Activated naive CD8-positive, alpha-beta T cell (primary cell): ENCODE data around the gene WDR36.
A peak's percentile ranks its signal among the peaks of the same experiment; 100 is the strongest.

ENCODE experiments used
- H3K27ac Mint-ChIP-seq: one replicate; pipeline ENCODE4 v1.8.0; 2021; ENCODE audit warnings: mixed read lengths
- H3K27me3 Mint-ChIP-seq: one replicate; pipeline ENCODE4 v1.8.0; 2021; ENCODE audit warnings: mixed read lengths
- H3K36me3 Mint-ChIP-seq: one replicate; pipeline ENCODE4 v1.8.0; 2021; ENCODE audit warnings: mixed read lengths
- H3K4me1 Mint-ChIP-seq: one replicate; pipeline ENCODE4 v1.8.0; 2021; ENCODE audit warnings: low read depth, mixed read lengths
- H3K4me3 Mint-ChIP-seq: one replicate; pipeline ENCODE4 v1.8.0; 2021; ENCODE audit warnings: mild to moderate bottlenecking, mixed read lengths
- H3K9me3 Mint-ChIP-seq: one replicate; pipeline ENCODE4 v1.8.0; 2021; ENCODE audit warnings: low read depth, mixed read lengths

Gene WDR36

DNA sequence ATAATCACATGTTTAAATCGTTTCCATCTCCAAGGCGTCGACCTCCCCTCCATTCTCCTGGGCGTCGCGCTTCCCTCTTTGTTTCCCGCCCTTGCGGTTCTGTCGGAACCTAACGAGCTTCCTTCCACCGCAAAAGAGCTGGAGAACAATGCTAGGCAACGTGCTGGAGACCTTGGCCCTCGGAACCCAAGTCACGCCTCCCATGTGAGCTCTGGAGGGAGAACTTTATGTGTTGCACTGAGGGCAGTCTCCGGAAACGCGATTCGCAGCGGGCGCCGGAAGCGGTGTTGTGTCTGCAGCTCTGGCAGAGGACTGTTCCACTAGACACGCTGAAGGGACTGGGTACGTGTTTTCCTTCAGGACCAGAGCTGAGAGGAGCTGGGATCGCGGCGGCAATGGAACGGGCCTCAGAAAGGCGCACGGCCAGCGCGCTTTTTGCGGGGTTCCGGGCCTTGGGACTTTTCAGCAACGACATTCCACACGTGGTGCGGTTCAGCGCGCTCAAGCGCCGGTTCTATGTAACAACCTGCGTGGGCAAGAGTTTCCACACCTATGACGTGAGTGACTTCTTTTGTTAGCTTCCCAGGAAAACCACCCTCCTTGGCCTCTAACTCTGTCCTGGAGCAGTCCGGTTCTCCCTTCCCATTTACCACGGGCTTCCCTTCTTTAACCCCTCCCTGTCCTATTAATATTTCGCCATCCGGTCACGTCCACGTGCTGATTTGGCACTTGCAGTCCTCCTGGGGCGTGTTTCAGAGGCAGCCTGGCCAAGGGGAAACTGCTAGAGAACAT lies at the start of gene WDR36:
TSS of gene WDR36 (plus strand) at position 287 of the 792 bp plus-strand sequence. CDS start at position 396, 109 bp downstream.
- Mint-ChIP-seq H3K4me3 (peak within 1 kb of the TSS; percentile 94), H3K9me3 (no peaks in the 10 kb centered on the region), H3K27ac (peak within 1 kb of the TSS; percentile 97), H3K27me3 (peaks cover 5% of the 10 kb centered on the region), H3K36me3 (peaks cover 2% of the 10 kb centered on the region), H3K4me1 (peaks cover 38% of the 10 kb centered on the region)

DNA sequence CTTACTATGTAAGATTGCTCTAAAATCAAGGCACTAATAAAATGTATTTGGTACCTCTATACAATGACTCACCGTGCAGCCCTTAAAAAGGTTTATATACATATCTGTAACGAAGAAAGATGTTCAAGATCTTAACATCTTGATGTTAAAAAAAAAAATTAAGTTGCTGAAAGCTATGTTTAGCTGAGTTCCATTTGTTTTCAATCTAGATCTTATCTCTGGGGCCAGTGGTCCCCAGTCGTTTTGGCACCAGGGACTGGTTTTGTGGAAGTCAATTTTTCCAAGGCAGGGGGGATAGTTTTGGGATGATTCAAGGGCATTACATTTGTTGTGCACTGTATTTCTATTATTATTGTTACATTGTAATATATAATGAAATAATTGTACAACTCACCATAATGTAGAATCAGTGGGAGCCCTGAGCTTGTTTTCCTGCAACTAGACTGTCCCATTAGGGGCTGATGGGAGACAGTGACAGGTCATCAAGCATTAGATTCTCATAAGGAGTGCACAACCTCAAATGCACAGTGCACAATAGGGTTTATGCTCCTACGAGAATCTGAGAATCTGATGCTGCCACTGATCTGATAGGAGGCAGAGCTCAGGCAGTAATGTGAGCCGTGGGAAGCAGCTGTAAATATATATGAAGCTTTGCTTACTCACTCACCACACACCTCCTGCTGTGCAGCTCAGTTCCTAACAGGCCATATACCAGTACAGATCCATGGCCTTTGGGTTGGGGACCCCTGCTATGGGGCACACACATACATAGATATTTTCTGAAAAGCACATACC lies 48.2 kb upstream of the WDR36 start:
- no peak overlapping the region for H3K4me3 Mint-ChIP-seq
- no peak overlapping the region for H3K27ac Mint-ChIP-seq
- H3K36me3 Mint-ChIP-seq, result no peaks in the 10 kb centered on the region
- H3K27me3 Mint-ChIP-seq, result peaks cover 4% of the 10 kb centered on the region
- no peaks in the 10 kb centered on the region for H3K9me3 Mint-ChIP-seq
- no peaks in the 10 kb centered on the region for H3K4me1 Mint-ChIP-seq

DNA sequence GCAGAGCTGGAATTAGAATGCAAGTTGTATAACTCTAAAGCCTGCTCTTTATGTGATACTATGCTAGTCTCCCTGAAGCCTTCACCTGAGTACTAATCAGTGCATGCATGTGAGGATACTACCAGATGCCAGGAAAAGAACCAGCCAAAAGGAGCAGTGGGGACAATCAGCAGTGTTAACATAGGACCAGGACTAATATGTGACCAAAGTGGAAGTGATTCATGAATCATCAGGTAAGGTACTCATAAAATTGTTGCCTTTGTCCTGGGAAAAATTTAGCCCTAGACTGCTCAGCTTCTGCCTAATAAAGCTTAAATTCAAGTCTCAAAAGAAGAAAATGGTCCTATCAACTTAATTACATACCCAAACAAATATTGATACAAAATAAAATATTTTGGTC lies 34.1 kb upstream of the WDR36 start:
- H3K4me1 Mint-ChIP-seq, result no peaks in the 10 kb centered on the region
- no peak overlapping the region for H3K27ac Mint-ChIP-seq
- no peak overlapping the region for H3K4me3 Mint-ChIP-seq
- H3K9me3 Mint-ChIP-seq, result peaks cover 4% of the 10 kb centered on the region
- H3K36me3 Mint-ChIP-seq, result peaks cover 5% of the 10 kb centered on the region
- H3K27me3 Mint-ChIP-seq, result peaks cover 40% of the 10 kb centered on the region

DNA sequence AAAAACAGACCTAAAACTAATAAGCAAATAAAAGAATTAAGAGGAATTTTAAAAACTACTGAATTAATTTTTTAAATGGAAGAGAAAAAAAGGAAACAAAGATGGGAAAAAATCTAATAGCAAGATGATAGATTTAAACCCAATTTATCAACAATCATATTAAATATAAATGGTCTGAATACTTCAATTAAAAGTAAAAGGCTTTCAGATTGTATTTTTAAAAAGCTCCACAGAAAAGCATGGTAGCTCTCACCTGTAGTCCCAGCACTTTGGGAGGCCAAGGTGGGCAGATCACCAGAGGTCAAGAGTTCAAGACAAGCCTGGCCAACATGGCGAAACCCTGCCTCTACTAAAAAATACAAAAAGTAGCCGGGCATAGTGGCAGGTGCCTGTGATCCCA lies 32.0 kb upstream of the WDR36 start:
- peaks cover 4% of the 10 kb centered on the region for H3K9me3 Mint-ChIP-seq

DNA sequence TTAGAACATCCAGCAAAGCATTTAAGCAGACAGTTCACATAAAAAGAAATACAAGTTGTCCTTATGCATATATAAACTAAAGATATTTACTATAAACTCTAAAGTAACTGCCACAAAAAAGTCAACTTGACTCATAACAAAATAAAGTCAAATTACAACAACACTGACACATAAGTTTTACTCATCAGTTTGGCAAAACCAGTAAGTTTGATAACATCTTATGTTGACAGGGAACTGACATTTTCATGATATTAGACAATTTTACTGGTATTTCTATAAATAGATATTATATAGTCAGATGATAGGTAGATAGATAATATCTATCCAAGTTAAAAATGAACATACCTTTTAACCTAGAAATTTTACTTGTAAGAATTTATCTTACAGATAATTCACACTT lies 30.5 kb upstream of the WDR36 start:
- Mint-ChIP-seq H3K27ac (no peak overlapping the region), H3K4me1 (no peaks in the 10 kb centered on the region), H3K27me3 (peaks cover 44% of the 10 kb centered on the region)

More for the DNA sequence above, 32.0 kb upstream of the WDR36 start:
- Mint-ChIP-seq H3K4me1 (no peaks in the 10 kb centered on the region), H3K36me3 (peaks cover 5% of the 10 kb centered on the region), H3K4me3 (no peak overlapping the region), H3K27ac (no peak overlapping the region), H3K27me3 (peaks cover 40% of the 10 kb centered on the region)

DNA sequence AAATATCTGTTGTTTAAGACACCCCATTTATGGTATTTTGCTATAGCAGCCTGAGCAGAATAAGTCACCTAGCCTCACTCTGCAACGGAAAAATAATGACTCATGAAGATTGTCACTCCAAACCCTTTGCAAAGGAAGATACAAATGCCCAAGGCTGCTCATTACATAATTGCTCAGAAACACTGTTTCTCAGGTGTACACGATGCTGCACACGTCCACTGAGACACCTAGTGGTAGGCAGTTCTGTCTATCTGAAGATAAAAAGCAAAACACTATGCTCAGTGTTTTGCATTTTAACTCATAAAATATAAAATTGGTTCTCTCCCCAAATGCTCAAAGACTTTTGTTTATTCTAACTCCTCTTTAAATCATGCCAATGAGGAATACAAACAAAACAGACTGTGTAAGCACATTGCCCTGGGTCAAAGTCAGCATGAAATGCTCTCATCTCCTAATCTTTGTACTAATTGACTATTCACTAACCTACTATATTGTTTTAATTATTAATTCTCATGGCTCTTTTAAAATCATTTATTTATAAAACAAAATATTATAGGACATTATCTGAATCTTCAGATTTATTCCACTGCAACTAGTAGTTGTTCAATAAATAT lies 28.3 kb upstream of the WDR36 start:
- Mint-ChIP-seq H3K27me3 (peaks cover 43% of the 10 kb centered on the region), H3K27ac (no peak overlapping the region), H3K9me3 (peaks cover 1% of the 10 kb centered on the region), H3K4me1 (no peaks in the 10 kb centered on the region), H3K4me3 (no peak overlapping the region), H3K36me3 (peaks cover 1% of the 10 kb centered on the region)

More for the DNA sequence above, 30.5 kb upstream of the WDR36 start:
- Mint-ChIP-seq H3K36me3 (peaks cover 5% of the 10 kb centered on the region), H3K4me3 (no peak overlapping the region), H3K9me3 (peaks cover 4% of the 10 kb centered on the region)

DNA sequence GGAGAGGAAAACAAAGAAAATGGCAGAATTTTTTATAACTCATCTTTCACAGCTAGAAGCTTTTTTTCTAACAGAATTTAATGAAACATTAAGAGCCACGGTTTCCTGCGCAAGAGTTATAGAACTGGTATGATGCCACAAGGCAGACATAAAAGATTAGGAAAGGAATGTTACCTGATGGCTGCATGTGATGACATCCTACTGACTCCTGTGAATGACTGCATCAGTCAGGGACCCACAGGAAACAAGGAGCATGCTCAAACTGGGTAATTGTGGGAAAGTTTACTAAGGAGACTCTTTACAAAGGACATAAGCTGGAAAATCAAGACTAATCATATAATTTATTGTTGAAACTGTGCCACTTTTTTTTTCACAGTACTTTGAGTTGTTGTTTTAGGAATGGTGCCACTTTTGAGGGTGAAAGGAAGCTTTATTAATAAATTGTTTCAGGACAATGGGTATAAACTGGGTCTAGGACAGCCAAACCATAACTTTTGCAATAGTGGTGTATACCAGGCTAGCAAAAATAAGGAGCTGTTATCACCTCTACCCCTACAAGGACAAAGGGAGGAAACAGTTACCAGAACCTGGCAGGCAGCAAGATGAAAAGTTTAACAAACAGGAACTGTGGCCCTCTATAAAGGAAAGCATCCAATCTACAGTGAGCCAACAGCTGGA lies 25.7 kb upstream of the WDR36 start:
- no peak overlapping the region for H3K4me3 Mint-ChIP-seq
- peaks cover 17% of the 10 kb centered on the region for H3K4me1 Mint-ChIP-seq
- H3K36me3 Mint-ChIP-seq, result no peaks in the 10 kb centered on the region
- H3K27me3 Mint-ChIP-seq, result peaks cover 51% of the 10 kb centered on the region
- no peaks in the 10 kb centered on the region for H3K9me3 Mint-ChIP-seq
- H3K27ac Mint-ChIP-seq, result no peak overlapping the region

DNA sequence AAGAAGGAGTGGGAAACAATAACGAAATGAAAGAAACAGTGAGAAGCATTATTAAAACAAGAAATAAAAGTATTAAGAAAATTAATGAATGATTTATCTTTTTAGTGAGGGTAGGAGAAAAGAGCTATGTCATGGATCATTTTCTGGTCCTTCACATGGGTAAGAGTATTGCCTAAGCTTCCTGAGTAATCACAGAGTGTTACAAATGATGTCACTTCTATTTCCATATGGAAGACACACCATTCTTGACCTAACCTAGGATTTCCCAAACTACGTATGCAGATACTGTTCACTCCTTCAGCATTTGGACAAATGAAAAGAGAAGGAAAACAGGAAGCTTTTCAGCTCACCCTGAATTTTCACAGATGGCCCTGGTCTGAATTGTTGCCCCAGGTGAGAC lies 23.9 kb upstream of the WDR36 start:
- Mint-ChIP-seq H3K4me3 (no peak overlapping the region), H3K36me3 (no peaks in the 10 kb centered on the region), H3K27ac (no peak overlapping the region), H3K4me1 (peaks cover 28% of the 10 kb centered on the region), H3K27me3 (peaks cover 60% of the 10 kb centered on the region), H3K9me3 (no peaks in the 10 kb centered on the region)

DNA sequence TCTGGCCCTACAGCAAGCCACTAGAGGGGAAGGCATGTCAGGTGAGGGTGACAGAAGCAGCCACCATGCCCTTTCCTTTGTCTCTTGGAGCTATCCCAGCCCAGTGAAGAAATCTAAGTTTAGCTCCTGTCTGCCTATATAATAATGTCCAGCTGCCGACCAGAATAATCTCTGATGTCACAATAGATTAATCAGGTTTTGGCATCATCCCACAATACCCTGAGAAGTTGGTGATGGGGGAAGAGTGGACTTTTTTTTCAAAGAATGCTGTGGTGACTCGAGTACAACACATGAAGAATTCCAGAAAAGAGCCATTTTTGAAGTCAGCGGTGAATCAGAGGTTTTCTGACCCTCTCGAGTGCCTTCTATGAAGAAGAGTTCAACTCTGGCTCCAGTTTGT lies 22.3 kb upstream of the WDR36 start:
- Mint-ChIP-seq H3K36me3 (peaks cover 2% of the 10 kb centered on the region), H3K4me3 (peak overlapping the region; percentile 20), H3K4me1 (peaks cover 39% of the 10 kb centered on the region)

DNA sequence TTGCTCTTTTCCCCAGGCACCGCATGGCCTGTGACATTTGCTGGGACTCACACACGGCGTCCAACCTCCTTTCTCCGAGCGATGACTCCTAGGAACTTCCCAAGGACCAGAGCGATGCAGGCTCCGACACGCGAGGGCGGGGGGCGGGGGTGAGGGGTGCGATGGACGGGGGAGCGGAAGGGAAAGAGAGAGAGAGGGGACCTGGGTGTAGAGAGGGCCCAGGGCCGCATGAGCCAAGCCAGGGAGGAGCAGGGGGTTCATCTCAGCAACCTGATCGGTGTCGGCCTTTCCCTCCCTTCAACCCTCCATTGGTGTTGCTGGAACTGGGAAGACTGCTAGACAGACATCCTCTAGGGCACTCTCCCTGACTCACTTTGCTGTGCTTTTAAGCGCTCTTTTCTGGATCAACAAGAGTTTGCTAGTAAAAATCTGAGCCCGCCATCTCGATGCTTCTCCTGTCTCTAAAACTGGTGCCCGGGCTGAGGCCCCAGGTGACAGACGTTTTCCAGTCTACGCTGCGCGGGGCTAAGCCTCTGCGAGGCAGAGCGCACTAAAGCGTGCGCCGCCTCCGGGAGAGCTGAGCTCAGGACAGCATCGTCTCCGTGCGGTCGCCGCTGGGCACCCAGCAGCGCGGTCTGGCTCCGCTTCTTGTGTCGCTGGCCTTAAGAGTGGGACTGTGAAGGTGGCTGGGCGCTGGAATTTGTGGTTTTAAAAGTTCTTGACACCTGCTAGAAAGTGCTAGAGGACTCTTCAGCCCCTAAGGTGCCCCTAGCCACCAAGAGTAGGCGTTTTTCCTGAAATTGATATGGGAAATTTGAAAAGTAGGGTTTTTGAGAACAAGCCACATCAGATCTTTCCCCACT lies 21.6 kb upstream of the WDR36 start:
- H3K4me1 Mint-ChIP-seq, result peaks cover 43% of the 10 kb centered on the region
- peaks cover 2% of the 10 kb centered on the region for H3K36me3 Mint-ChIP-seq
- H3K4me3 Mint-ChIP-seq, result peak overlapping the region; percentile 58
- H3K9me3 Mint-ChIP-seq, result no peaks in the 10 kb centered on the region
- H3K27ac Mint-ChIP-seq, result no peak overlapping the region
- H3K27me3 Mint-ChIP-seq, result peaks cover 62% of the 10 kb centered on the region

More for the DNA sequence above, 22.3 kb upstream of the WDR36 start:
- Mint-ChIP-seq H3K27me3 (peaks cover 63% of the 10 kb centered on the region), H3K9me3 (no peaks in the 10 kb centered on the region), H3K27ac (no peak overlapping the region)

DNA sequence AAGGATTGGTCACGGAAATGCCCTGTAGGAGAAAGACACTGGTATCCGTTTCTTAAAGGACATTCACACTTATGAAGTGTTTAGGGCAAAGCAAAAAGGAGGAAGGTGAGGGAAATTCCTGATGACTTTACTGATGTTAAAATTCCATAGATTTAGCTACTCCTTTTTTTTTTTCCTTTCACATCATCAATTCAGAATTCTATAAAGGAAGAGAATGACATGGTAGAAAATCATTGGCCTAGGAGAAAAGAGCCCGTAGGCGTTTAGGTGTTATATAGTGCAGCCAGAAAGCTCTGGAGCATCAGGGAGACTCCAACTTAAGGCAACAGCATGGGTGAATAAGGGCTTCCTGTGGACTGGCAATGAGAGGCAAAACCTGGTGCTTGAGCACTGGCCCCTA lies 20.7 kb upstream of the WDR36 start, which contains the start of gene TSLP:
TSS of gene TSLP (plus strand) at position 301 of the 400 bp plus-strand sequence. CDS start 178 bp downstream, outside the sequence.
- Mint-ChIP-seq H3K27ac (no peak within 1 kb of the TSS), H3K27me3 (peaks cover 55% of the 10 kb centered on the region), H3K9me3 (no peaks in the 10 kb centered on the region), H3K4me3 (peak within 1 kb of the TSS; percentile 94), H3K4me1 (peaks cover 46% of the 10 kb centered on the region), H3K36me3 (peaks cover 2% of the 10 kb centered on the region)

DNA sequence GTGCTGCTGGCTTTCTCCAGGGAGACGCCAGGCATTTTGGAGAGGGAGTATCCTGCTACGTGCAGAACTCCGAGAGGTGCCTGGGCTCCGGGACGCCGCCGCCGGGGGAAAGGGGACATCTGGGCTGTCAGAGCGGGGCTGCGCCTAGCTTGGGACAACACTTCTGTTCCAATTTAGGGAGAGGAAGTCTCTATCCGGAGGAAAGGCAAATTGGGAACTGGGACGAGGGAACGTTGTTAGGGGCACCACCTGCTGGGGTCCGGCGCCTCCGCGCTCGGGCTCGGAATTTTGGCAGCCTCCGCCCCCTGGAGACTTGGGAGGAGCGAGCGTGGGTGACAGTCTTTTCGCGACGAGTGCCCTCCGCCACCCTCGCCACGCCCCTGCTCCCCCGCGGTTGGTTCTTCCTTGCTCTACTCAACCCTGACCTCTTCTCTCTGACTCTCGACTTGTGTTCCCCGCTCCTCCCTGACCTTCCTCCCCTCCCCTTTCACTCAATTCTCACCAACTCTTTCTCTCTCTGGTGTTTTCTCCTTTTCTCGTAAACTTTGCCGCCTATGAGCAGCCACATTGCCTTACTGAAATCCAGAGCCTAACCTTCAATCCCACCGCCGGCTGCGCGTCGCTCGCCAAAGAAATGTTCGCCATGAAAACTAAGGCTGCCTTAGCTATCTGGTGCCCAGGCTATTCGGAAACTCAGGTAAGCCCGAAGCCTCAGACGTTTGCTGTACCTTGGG lies 19.0 kb upstream of the WDR36 start:
- Mint-ChIP-seq H3K27ac (peak overlapping the region; percentile 9), H3K4me3 (peak overlapping the region; percentile 94), H3K4me1 (peaks cover 46% of the 10 kb centered on the region), H3K27me3 (peaks cover 49% of the 10 kb centered on the region), H3K9me3 (no peaks in the 10 kb centered on the region), H3K36me3 (peaks cover 2% of the 10 kb centered on the region)

DNA sequence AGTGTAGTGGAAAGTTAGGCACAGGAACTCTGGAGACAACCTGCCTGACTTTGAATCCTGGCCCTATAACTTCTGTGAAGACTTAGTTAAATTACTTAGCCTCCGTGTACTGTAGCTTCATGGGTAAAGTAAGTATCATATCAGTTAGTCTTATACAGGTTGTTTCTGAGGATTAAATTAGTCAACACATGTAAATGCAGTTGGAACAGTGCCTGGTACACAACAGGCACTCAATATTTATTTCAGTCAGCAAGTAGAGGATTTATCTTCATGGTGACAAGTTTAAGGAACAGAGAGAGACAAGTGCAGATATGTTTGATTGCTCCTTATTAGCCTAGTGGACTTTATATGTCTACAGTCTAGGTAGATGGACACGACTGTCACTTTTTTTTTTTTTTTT lies 17.9 kb upstream of the WDR36 start:
- Mint-ChIP-seq H3K36me3 (peaks cover 2% of the 10 kb centered on the region), H3K4me3 (peak overlapping the region; percentile 94), H3K27me3 (peaks cover 38% of the 10 kb centered on the region), H3K4me1 (peaks cover 46% of the 10 kb centered on the region), H3K27ac (no peak overlapping the region), H3K9me3 (no peaks in the 10 kb centered on the region)
